Liver (tissue), 9 donors: ENCODE measurements around the gene SRGAP1. TPM values are rescaled to one million over a fixed set of nuclear protein-coding genes. Genes with fewer than 3 reads are reported as not detected.

Experiments used
- DNase-seq: peaks from one replicate; pipeline ENCODE4 v3.0.0-alpha.2; 2017; ENCODE audit warnings: low spot score
- H3K27ac ChIP-seq, 2 donors: one replicate each; pipeline ENCODE4 v1.7.0; 2013; ENCODE audit warnings: inconsistent platforms in 2 of 2, low read length in 2 of 2, control low read depth in 1 of 2, low read depth in 1 of 2, mild to moderate bottlenecking in 1 of 2
- H3K27me3 ChIP-seq, 4 donors: one replicate each; pipeline versions ENCODE4 v1.6.1 to v1.7.0; 2013; ENCODE audit warnings: low read length in 3 of 4, inconsistent platforms in 1 of 4, mild to moderate bottlenecking in 1 of 4, moderate library complexity in 1 of 4; ENCODE audit not compliant: control insufficient read depth in 4 of 4, insufficient read depth in 4 of 4
- H3K36me3 ChIP-seq, 4 donors: one replicate each; pipeline versions ENCODE4 v1.6.1 to v1.7.0; 2013; ENCODE audit warnings: low read length in 3 of 4, mild to moderate bottlenecking in 3 of 4, low read depth in 1 of 4, moderate library complexity in 1 of 4; ENCODE audit not compliant: control insufficient read depth in 4 of 4, insufficient read depth in 3 of 4
- H3K4me1 ChIP-seq, 4 donors: one replicate each; pipeline versions ENCODE4 v1.6.1 to v1.7.0; 2013; ENCODE audit warnings: low read length in 3 of 4, mild to moderate bottlenecking in 3 of 4, moderate library complexity in 1 of 4; ENCODE audit not compliant: control insufficient read depth in 4 of 4, insufficient read depth in 4 of 4
- H3K4me3 ChIP-seq, 3 donors: one replicate each; pipeline versions ENCODE4 v1.6.1 to v1.7.0; 2013; ENCODE audit warnings: low read length in 3 of 3, control low read depth in 1 of 3, low read depth in 1 of 3, mild to moderate bottlenecking in 1 of 3
- H3K9ac ChIP-seq, 2 donors: one replicate each; pipeline ENCODE4 v1.7.0; 2013; ENCODE audit warnings: low read length in 2 of 2, mild to moderate bottlenecking in 2 of 2, moderate library complexity in 2 of 2, control low read depth in 1 of 2, low read depth in 1 of 2
- H3K9me3 ChIP-seq, 4 donors: one replicate each; pipeline versions ENCODE4 v1.6.1 to v1.7.0; 2013; ENCODE audit warnings: low read length in 3 of 4; ENCODE audit not compliant: control insufficient read depth in 4 of 4
- ATF3 ChIP-seq: IDR thresholded peaks from 2 replicates; pipeline ENCODE4 v1.6.1; 2016; ENCODE audit warnings: antibody characterized with exemption
- EGR1 ChIP-seq, 2 donors: IDR thresholded peaks; 2 replicates each; pipeline ENCODE4 v1.6.1; 2016 to 2018; ENCODE audit warnings: antibody characterized with exemption in 2 of 2, low read depth in 2 of 2
- FOXA1 ChIP-seq: IDR thresholded peaks from 2 replicates; pipeline ENCODE4 v1.6.1; 2016; ENCODE audit warnings: antibody characterized with exemption
- FOXA2 ChIP-seq: IDR thresholded peaks from 2 replicates; pipeline ENCODE4 v1.6.1; 2016; ENCODE audit warnings: antibody characterized with exemption
- GABPA ChIP-seq, 2 donors: IDR thresholded peaks in 1 of 2; conservative IDR thresholded peaks in 1 of 2; 2 replicates each; pipeline ENCODE4 v1.6.1; 2016; ENCODE audit warnings: antibody characterized with exemption in 2 of 2, mild to moderate bottlenecking in 1 of 2, moderate library complexity in 1 of 2
- HNF4A ChIP-seq, 2 donors: conservative IDR thresholded peaks; 2 replicates each; pipeline ENCODE4 v1.6.1; 2016; ENCODE audit warnings: antibody characterized with exemption in 2 of 2, mild to moderate bottlenecking in 2 of 2
- HNF4G ChIP-seq: IDR thresholded peaks from 2 replicates; pipeline ENCODE4 v1.6.1; 2016; ENCODE audit warnings: antibody characterized with exemption
- JUND ChIP-seq, 2 donors: IDR thresholded peaks; 2 replicates each; pipeline ENCODE4 v1.6.1; 2016; ENCODE audit warnings: antibody characterized with exemption in 2 of 2
- MAX ChIP-seq: IDR thresholded peaks from 2 replicates; pipeline ENCODE4 v1.6.1; 2016; ENCODE audit warnings: antibody characterized with exemption
- RAD21 ChIP-seq, 2 donors: IDR thresholded peaks; 2 replicates each; pipeline ENCODE4 v1.6.1; 2016; ENCODE audit warnings: antibody characterized with exemption in 2 of 2, mild to moderate bottlenecking in 2 of 2
- REST ChIP-seq: IDR thresholded peaks from 2 replicates; pipeline ENCODE4 v1.6.1; 2016; ENCODE audit warnings: antibody characterized with exemption, mild to moderate bottlenecking
- RXRA ChIP-seq, 2 donors: IDR thresholded peaks; 2 replicates each; pipeline ENCODE4 v1.6.1; 2017 to 2018; ENCODE audit warnings: antibody characterized with exemption in 2 of 2, mild to moderate bottlenecking in 1 of 2
- SP1 ChIP-seq: IDR thresholded peaks from 2 replicates; pipeline ENCODE4 v1.6.1; 2018; ENCODE audit warnings: antibody characterized with exemption, mild to moderate bottlenecking
- TAF1 ChIP-seq: conservative IDR thresholded peaks from 2 replicates; pipeline ENCODE4 v1.6.1; 2016; ENCODE audit warnings: antibody characterized with exemption, mild to moderate bottlenecking
- YY1 ChIP-seq: IDR thresholded peaks from 2 replicates; pipeline ENCODE4 v1.6.1; 2016; ENCODE audit warnings: antibody characterized with exemption, mild to moderate bottlenecking
- ZBTB33 ChIP-seq: IDR thresholded peaks from 2 replicates; pipeline ENCODE4 v1.6.1; 2016; ENCODE audit warnings: antibody characterized with exemption
- WGBS: extraction: QIAGEN DNeasy Blood & Tissue Kit; methylation state at CpG from one replicate; pipeline ENCODE4 v1.1.7; 2013; 5-methylcytosine and 5-hydroxymethylcytosine counted together
- polyA plus RNA-seq, 2 donors: library from polyadenylated mRNA; stranded (reverse) in 1 of 2; unstranded in 1 of 2; fragments of 200-250 nt in 1 of 2; fragments of >200 nt in 1 of 2; fragmentation: Nextera tagmentation in 1 of 2; extraction: Ambion mirVana in 1 of 2; gene quantifications; one replicate each; pipeline versions ENCODE4 v1.2.1 to v1.2.3, GENCODE V29; 2013 to 2015
- total RNA-seq, 2 donors: library from RNA; depleted of rRNA; stranded (reverse); fragments of >200 nt; gene quantifications; one replicate each; pipeline ENCODE4 v1.2.3, GENCODE V29; 2014
- donor health status: healthy.
- donor health status: healthy.
- donor health status: healthy.
- donor health status: healthy.
- donor health status: healthy.

The SRGAP1 gene
- total and polyA plus RNA-seq, 4 donors: 0.28 to 1.3 (median 0.85) TPM

- H3K36me3 ChIP-seq: no peaks in the 10 kb centered on the region
- H3K4me1 ChIP-seq: no peaks in the 10 kb centered on the region
- H3K27me3 ChIP-seq: no peaks in the 10 kb centered on the region
- no peaks in the 10 kb centered on the region for H3K9me3 ChIP-seq
- no peak overlapping the region for H3K27ac ChIP-seq
- no peak for DNase-seq
- WGBS: 91% methylated on average over 1 of the region's 1 CpG
- TF ChIP-seq EGR1 (IDR thresholded peaks at IDR 0.05; ENCODE audit: low read depth in 2 of 2) (no peak), ZBTB33 (no peak), REST (no peak), ATF3 (no peak), JUND (IDR thresholded peaks at IDR 0.05) (no peak), HNF4G (no peak), HNF4A (conservative IDR thresholded peaks at IDR 0.05) (no peak), RAD21 (IDR thresholded peaks at IDR 0.05) (no peak), SP1 (no peak), RXRA (IDR thresholded peaks at IDR 0.05) (no peak), TAF1 (no peak), FOXA1 (no peak), GABPA (IDR thresholded peaks at IDR 0.05 in 1 of 2, conservative IDR thresholded peaks at IDR 0.05 in 1 of 2) (no peak), YY1 (no peak), FOXA2 (no peak), MAX (no peak)
- H3K9ac ChIP-seq: no peak overlapping the region
- H3K4me3 ChIP-seq: no peak overlapping the region
Measured at GRCh38 chr12:63869656-63870055, 25.2 kb downstream of the SRGAP1 start.

- no peak overlapping the region for H3K9ac ChIP-seq
- H3K27me3 ChIP-seq: no peaks in the 10 kb centered on the region
- no peaks in the 10 kb centered on the region for H3K4me1 ChIP-seq
- no peaks in the 10 kb centered on the region for H3K9me3 ChIP-seq
- no peak overlapping the region for H3K4me3 ChIP-seq
- H3K27ac ChIP-seq: no peak overlapping the region
- 86% methylated on average over 4 of the region's 4 CpGs for WGBS
- no peak for DNase-seq
- H3K36me3 ChIP-seq: no peaks in the 10 kb centered on the region
- TF ChIP-seq MAX: no peak
Measured at GRCh38 chr12:63870838-63871237, 26.3 kb downstream of the SRGAP1 start.
